ENCODE data around the gene HNRNPR.
A peak's percentile ranks its signal among the peaks of the same experiment; 100 is the strongest.
"Not testable (repeated sequence)": the region's sequence is repeated elsewhere in the genome, so short reads cannot be mapped to it uniquely, and the experiment has no call there.

Gene HNRNPR

GRCh38 chr1:23344111-23344986, at the start of gene HNRNPR:
HNRNPR (minus strand) TSS chr1:23344284; CDS start chr1:23341008, 3,276 bp downstream.
- intact Hi-C loops (cut with DNase I), result loop anchor here (1.0 kb wide), 1 partner anchor 24 kb away; no protein-coding TSS in a partner anchor
- DNase-seq, result peak; percentile 99 to 100 (median 100)

- DNase-seq, result no peak
- intact Hi-C loops (cut with DNase I), result no loop called here
Measured at GRCh38 chr1:23393706-23394105, 49.6 kb upstream of the HNRNPR start.

- intact Hi-C loops (cut with DNase I), result no loop called here
- no peak for DNase-seq
Measured at GRCh38 chr1:23392125-23392855, 48.2 kb upstream of the HNRNPR start.

GRCh38 chr1:23389837-23390321, 45.8 kb upstream of the HNRNPR start:
- DNase-seq, result no peak
- intact Hi-C loops (cut with DNase I), result no loop called here

- no peak for DNase-seq
- intact Hi-C loops (cut with DNase I), result no loop called here
Measured at GRCh38 chr1:23387494-23387893, 43.4 kb upstream of the HNRNPR start.

- intact Hi-C loops (cut with DNase I), result no loop called here
- DNase-seq, result no peak
Measured at GRCh38 chr1:23385119-23385621, 41.1 kb upstream of the HNRNPR start.

- intact Hi-C loops (cut with DNase I), result no loop called here
- no peak for DNase-seq
Measured at GRCh38 chr1:23384312-23385058, 40.4 kb upstream of the HNRNPR start.

GRCh38 chr1:23383577-23384311, 39.7 kb upstream of the HNRNPR start:
- DNase-seq, result no peak
- intact Hi-C loops (cut with DNase I), result no loop called here

GRCh38 chr1:23381233-23381885, 37.3 kb upstream of the HNRNPR start:
- intact Hi-C loops (cut with DNase I), result no loop called here
- DNase-seq, result no peak

GRCh38 chr1:23380719-23381118, 36.6 kb upstream of the HNRNPR start:
- intact Hi-C loops (cut with DNase I), result no loop called here
- DNase-seq, result no peak

- DNase-seq; intact Hi-C loops (cut with DNase I): not testable (repeated sequence)
Measured at GRCh38 chr1:23380236-23380635, 36.2 kb upstream of the HNRNPR start.

GRCh38 chr1:23376890-23377811, 33.1 kb upstream of the HNRNPR start:
- intact Hi-C loops (cut with DNase I), result no loop called here
- no peak for DNase-seq

- intact Hi-C loops (cut with DNase I); DNase-seq: not testable (repeated sequence)
Measured at GRCh38 chr1:23374079-23374735, 30.1 kb upstream of the HNRNPR start.

- intact Hi-C loops (cut with DNase I), result no loop called here
- peak in 9 of 42 donors; percentile 3 to 50 (median 22) for DNase-seq
Measured at GRCh38 chr1:23371987-23372880, 28.1 kb upstream of the HNRNPR start.
